H9 (cell line): ENCODE measurements around the gene NDC1. TPM values are rescaled to one million over a fixed set of nuclear protein-coding genes. Genes with fewer than 3 reads are reported as not detected.

Experiments used
- DNase-seq: peaks from one replicate; pipeline ENCODE4 v3.0.0-alpha.2; 2017
- H2AFZ ChIP-seq: one replicate; pipeline ENCODE4 v1.6.1; 2013; ENCODE audit warnings: mild to moderate bottlenecking, low read length, control low read depth, moderate library complexity
- H2AK5ac ChIP-seq: 2 replicates; pipeline ENCODE4 v1.6.1; 2013; ENCODE audit warnings: low read length, control low read depth, mixed read lengths; ENCODE audit not compliant: insufficient read length
- H2BK120ac ChIP-seq: one replicate; pipeline ENCODE4 v1.6.1; 2013; ENCODE audit warnings: low read depth, mild to moderate bottlenecking, low read length, control low read depth, inconsistent platforms; ENCODE audit not compliant: poor library complexity, severe bottlenecking
- H2BK12ac ChIP-seq: 2 replicates; pipeline ENCODE4 v1.6.1; 2013; ENCODE audit warnings: low read length, control low read depth, mixed read lengths, low read depth; ENCODE audit not compliant: insufficient read length
- H2BK15ac ChIP-seq: 2 replicates; pipeline ENCODE4 v1.6.1; 2013; ENCODE audit warnings: low read depth, low read length, control low read depth
- H2BK20ac ChIP-seq: one replicate; pipeline ENCODE4 v1.6.1; 2013; ENCODE audit warnings: low read depth, mild to moderate bottlenecking, low read length, control low read depth, inconsistent platforms; ENCODE audit not compliant: poor library complexity, severe bottlenecking
- H2BK5ac ChIP-seq: 2 replicates; pipeline ENCODE4 v1.6.1; 2013; ENCODE audit warnings: low read length, control low read depth, mixed read lengths; ENCODE audit not compliant: insufficient read length
- H3K14ac ChIP-seq: 2 replicates; pipeline ENCODE4 v1.6.1; 2013; ENCODE audit warnings: low read length, control low read depth; ENCODE audit not compliant: insufficient read depth
- H3K18ac ChIP-seq: 2 replicates; pipeline ENCODE4 v1.6.1; 2013; ENCODE audit warnings: low read depth, mild to moderate bottlenecking, mixed read lengths, low read length, control low read depth; ENCODE audit not compliant: insufficient read length
- H3K23ac ChIP-seq: 2 replicates; pipeline ENCODE4 v1.6.1; 2013; ENCODE audit warnings: low read length, control low read depth, mixed read lengths, low read depth; ENCODE audit not compliant: insufficient read length
- H3K23me2 ChIP-seq: 2 replicates; pipeline ENCODE4 v1.6.1; 2013; ENCODE audit warnings: low read depth, mild to moderate bottlenecking, mixed read lengths, low read length, control low read depth; ENCODE audit not compliant: insufficient read length, poor library complexity, severe bottlenecking
- H3K27ac ChIP-seq: 2 replicates; pipeline ENCODE4 v1.5.1; 2013; ENCODE audit warnings: low read length, control low read depth, mixed read lengths, low read depth; ENCODE audit not compliant: insufficient read length
- H3K27me3 ChIP-seq: 2 replicates; pipeline ENCODE4 v1.6.1; 2013; ENCODE audit warnings: low read length, control low read depth, inconsistent platforms; ENCODE audit not compliant: insufficient read depth
- H3K4ac ChIP-seq: 2 replicates; pipeline ENCODE4 v1.6.1; 2013; ENCODE audit warnings: low read depth, mild to moderate bottlenecking, control low read depth, inconsistent platforms, low read length, moderate library complexity
- H3K4me1 ChIP-seq: 2 replicates; pipeline ENCODE4 v1.6.1; 2013; ENCODE audit warnings: low read length, control low read depth, inconsistent platforms; ENCODE audit not compliant: insufficient read depth
- H3K4me2 ChIP-seq: 2 replicates; pipeline ENCODE4 v1.6.1; 2013; ENCODE audit warnings: low read length, control low read depth, mixed read lengths; ENCODE audit not compliant: insufficient read length, insufficient read depth
- H3K56ac ChIP-seq: 2 replicates; pipeline ENCODE4 v1.6.1; 2013; ENCODE audit warnings: low read depth, mild to moderate bottlenecking, mixed read lengths, low read length, control low read depth; ENCODE audit not compliant: insufficient read length
- H3K79me1 ChIP-seq: 2 replicates; pipeline ENCODE4 v1.6.1; 2013; ENCODE audit warnings: low read depth, mild to moderate bottlenecking, moderate library complexity, low read length, control low read depth, inconsistent platforms; ENCODE audit not compliant: insufficient read depth, poor library complexity, severe bottlenecking
- H3K79me2 ChIP-seq: 2 replicates; pipeline ENCODE4 v1.6.1; 2013; ENCODE audit warnings: low read length, control low read depth, inconsistent platforms; ENCODE audit not compliant: insufficient read depth
- H3K9ac ChIP-seq: 2 replicates; pipeline ENCODE4 v1.6.1; 2013; ENCODE audit warnings: low read length, control low read depth, mixed read lengths; ENCODE audit not compliant: insufficient read length; ENCODE audit errors: extremely low read depth
- H3K9me3 ChIP-seq: one replicate; pipeline ENCODE4 v1.6.1; 2013; ENCODE audit warnings: low read depth, low read length, inconsistent platforms; ENCODE audit not compliant: control insufficient read depth
- H3T11ph ChIP-seq: one replicate; pipeline ENCODE4 v1.6.1; 2013; ENCODE audit warnings: mild to moderate bottlenecking, low read length, control low read depth, inconsistent platforms
- H4K20me1 ChIP-seq: one replicate; pipeline ENCODE4 v1.6.1; 2013; ENCODE audit not compliant: control insufficient read depth, insufficient read length, insufficient read depth
- H4K5ac ChIP-seq: 2 replicates; pipeline ENCODE4 v1.6.1; 2013; ENCODE audit warnings: low read depth, mild to moderate bottlenecking, mixed read lengths, low read length, control low read depth; ENCODE audit not compliant: insufficient read length
- H4K8ac ChIP-seq: replicated peaks from 2 replicates; pipeline ENCODE4 v1.6.1; 2013; ENCODE audit warnings: low read length, control low read depth, mixed read lengths, low read depth; ENCODE audit not compliant: insufficient read length
- H4K91ac ChIP-seq: 2 replicates; pipeline ENCODE4 v1.6.1; 2013; ENCODE audit warnings: low read depth, mild to moderate bottlenecking, moderate library complexity, mixed read lengths, low read length, control low read depth; ENCODE audit not compliant: insufficient read length
- H3K27ac Mint-ChIP-seq, 3 experiments: 2 replicates in 2 of 3; 3 replicates in 1 of 3; pipeline ENCODE4 v1.8.0; 2020 to 2021; ENCODE audit warnings: mixed read lengths in 3 of 3, mild to moderate bottlenecking in 1 of 3, moderate library complexity in 1 of 3
- H3K27me3 Mint-ChIP-seq: 2 replicates; pipeline ENCODE4 v1.8.0; 2021; ENCODE audit warnings: low read depth, mild to moderate bottlenecking, moderate library complexity, mixed read lengths
- H3K36me3 Mint-ChIP-seq, 3 experiments: 2 replicates in 2 of 3; 3 replicates in 1 of 3; pipeline ENCODE4 v1.8.0; 2020 to 2021; ENCODE audit warnings: low read depth in 3 of 3, mixed read lengths in 3 of 3; ENCODE audit not compliant: insufficient read depth in 1 of 3
- H3K4me1 Mint-ChIP-seq, 2 experiments: 2 replicates each; pipeline ENCODE4 v1.8.0; 2020; ENCODE audit warnings: mixed read lengths in 2 of 2
- H3K4me3 Mint-ChIP-seq, 2 experiments: 2 replicates in 1 of 2; 3 replicates in 1 of 2; pipeline ENCODE4 v1.8.0; 2020 to 2021; ENCODE audit warnings: mild to moderate bottlenecking in 2 of 2, mixed read lengths in 2 of 2, moderate library complexity in 1 of 2
- H3K9me3 Mint-ChIP-seq, 2 experiments: 2 replicates in 1 of 2; 3 replicates in 1 of 2; pipeline ENCODE4 v1.8.0; 2020; ENCODE audit warnings: mild to moderate bottlenecking in 2 of 2, mixed read lengths in 2 of 2, moderate library complexity in 1 of 2
- CTCF ChIP-seq: fragments of 200-600 bp; sonication (generic); conservative IDR thresholded peaks from 3 replicates; pipeline ENCODE4 v1.8.0; 2021; ENCODE audit warnings: antibody characterized with exemption, mild to moderate bottlenecking
- WGBS: extraction: QIAGEN DNeasy Blood & Tissue Kit; methylation state at CpG from one replicate; pipeline ENCODE4 v1.1.7; 2013; ENCODE audit warnings: missing lambda C conversion rate, low lambda C conversion rate, mixed read lengths; ENCODE audit not compliant: insufficient read length; ENCODE audit errors: extremely low coverage; 5-methylcytosine and 5-hydroxymethylcytosine counted together
- total RNA-seq: library from RNA; stranded (reverse); gene quantifications from 2 replicates; pipeline ENCODE4 v1.2.1, GENCODE V29; 2021

Gene NDC1
- total RNA-seq, 1 experiment from 2014 or later: 49.3 TPM

DNA sequence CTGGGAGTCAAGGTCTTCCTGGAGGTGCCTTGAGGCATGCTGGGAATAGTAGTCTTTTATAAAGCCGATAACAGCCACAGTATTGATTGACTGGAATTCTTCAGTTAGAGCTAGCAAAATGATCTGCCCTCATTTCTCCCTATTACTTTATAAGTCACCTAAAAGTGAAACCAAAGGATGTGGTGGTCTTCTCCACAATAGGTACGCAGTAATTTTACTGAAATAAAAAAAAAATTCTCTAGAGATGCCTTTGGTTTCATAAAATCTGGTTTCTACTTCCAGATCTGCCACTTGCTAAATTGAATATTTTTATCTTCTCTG, 518 bp upstream of the NDC1 start:
- Mint-ChIP-seq H3K4me3 (peak overlapping the region; percentile 96 to 97), H3K36me3 (peaks cover 7 to 21% (median 15%) of the 10 kb centered on the region in 3 experiments), H3K27ac (peak overlapping the region in 1 of 3 experiments; percentile 87; a peak in 1 of 7 replicates), H3K27me3 (peaks cover 3% of the 10 kb centered on the region), H3K4me1 (peaks cover 10 to 11% of the 10 kb centered on the region in 2 experiments), H3K9me3 (peaks cover 15 to 22% of the 10 kb centered on the region in 2 experiments)
- Histone ChIP-seq H3K4me2 (peak overlapping the region; percentile 89), H4K8ac (no peak overlapping the region), H3K18ac (no peak overlapping the region), H4K91ac (no peak overlapping the region), H2BK20ac (no peak overlapping the region), H2BK5ac (no peak overlapping the region), H3K4ac (no peak overlapping the region), H2BK12ac (no peak overlapping the region), H4K5ac (no peak overlapping the region), H3K9me3 (no peaks in the 10 kb centered on the region), H3K4me1 (no peaks in the 10 kb centered on the region), H3K27ac (no peak overlapping the region), H3K14ac (no peak overlapping the region), H2BK120ac (no peak overlapping the region), H3K23ac (no peak overlapping the region), H3T11ph (no peak overlapping the region), H3K27me3 (no peaks in the 10 kb centered on the region), H4K20me1 (no peaks in the 10 kb centered on the region), H3K56ac (no peak overlapping the region), H3K79me1 (peaks cover 7% of the 10 kb centered on the region), H2AFZ (no peak overlapping the region), H3K9ac (no peak overlapping the region), H3K79me2 (peaks cover 20% of the 10 kb centered on the region; the same call in 1 of the 2 replicates), H3K23me2 (peaks cover 6% of the 10 kb centered on the region), H2BK15ac (no peak overlapping the region), H2AK5ac (no peak overlapping the region)
- no peak for DNase-seq
- no peak for TF ChIP-seq CTCF
- WGBS: no CpG with 5 or more reads among the region's 2 CpGs
